A172 (cell line): ENCODE results near the gene ZNF440. TPM values are rescaled to one million over a fixed set of nuclear protein-coding genes. Genes with fewer than 3 reads are reported as not detected.
"Not testable (repeated sequence)": the region's sequence is repeated elsewhere in the genome, so short reads cannot be mapped to it uniquely, and the experiment has no call there.

Experiments used
- DNase-seq: peaks from one replicate; pipeline ENCODE4 v3.0.0-alpha.2; 2015; ENCODE audit warnings: low spot score
- total RNA-seq: library from RNA; depleted of rRNA; stranded (reverse); fragments of >200 nt; shearing (Covaris generic); gene quantifications from 2 replicates; pipeline ENCODE4 v1.2.3, GENCODE V29; 2014; rRNA removed

The ZNF440 gene
- 8.6 and 13.4 TPM in 2 replicates for total RNA-seq

DNA sequence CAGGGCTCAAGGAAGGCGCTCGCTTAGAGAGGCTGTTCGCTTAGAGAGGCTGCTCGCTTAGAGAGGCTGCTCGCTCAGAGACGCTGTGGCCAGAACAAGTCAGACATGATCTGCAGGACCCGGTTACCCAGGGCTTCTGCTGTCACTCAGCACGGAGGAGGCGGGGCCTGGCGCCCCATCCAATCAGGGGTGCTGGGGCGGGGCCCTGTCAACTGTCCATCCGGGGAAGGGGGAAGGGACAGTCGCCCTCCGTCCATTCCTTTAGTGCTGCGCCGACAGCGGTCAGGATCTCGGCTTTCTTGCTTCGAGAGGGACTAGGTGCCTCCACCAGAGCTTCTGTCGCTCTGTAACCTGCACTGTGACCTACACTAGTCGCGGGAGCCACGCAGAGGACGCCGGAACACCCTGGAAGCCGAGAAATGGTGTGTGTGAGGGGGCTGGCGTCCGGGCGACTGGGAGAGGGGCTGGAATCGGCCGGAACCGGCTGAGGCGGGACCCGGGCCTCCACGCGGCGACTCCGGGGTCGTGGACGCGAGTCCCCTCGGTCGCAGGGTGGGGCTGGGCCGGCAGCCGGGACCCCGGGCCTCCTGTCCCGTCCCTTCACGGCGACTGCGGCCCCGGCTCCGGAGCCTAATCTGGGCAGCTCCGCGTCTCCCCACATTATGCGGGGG, at the start of gene ZNF440:
Gene ZNF440, plus strand, starts transcription at position 245 of the 671 bp plus-strand sequence. Its CDS starts 175 bp downstream, at position 420.
- DNase-seq: peak; percentile 95

DNA sequence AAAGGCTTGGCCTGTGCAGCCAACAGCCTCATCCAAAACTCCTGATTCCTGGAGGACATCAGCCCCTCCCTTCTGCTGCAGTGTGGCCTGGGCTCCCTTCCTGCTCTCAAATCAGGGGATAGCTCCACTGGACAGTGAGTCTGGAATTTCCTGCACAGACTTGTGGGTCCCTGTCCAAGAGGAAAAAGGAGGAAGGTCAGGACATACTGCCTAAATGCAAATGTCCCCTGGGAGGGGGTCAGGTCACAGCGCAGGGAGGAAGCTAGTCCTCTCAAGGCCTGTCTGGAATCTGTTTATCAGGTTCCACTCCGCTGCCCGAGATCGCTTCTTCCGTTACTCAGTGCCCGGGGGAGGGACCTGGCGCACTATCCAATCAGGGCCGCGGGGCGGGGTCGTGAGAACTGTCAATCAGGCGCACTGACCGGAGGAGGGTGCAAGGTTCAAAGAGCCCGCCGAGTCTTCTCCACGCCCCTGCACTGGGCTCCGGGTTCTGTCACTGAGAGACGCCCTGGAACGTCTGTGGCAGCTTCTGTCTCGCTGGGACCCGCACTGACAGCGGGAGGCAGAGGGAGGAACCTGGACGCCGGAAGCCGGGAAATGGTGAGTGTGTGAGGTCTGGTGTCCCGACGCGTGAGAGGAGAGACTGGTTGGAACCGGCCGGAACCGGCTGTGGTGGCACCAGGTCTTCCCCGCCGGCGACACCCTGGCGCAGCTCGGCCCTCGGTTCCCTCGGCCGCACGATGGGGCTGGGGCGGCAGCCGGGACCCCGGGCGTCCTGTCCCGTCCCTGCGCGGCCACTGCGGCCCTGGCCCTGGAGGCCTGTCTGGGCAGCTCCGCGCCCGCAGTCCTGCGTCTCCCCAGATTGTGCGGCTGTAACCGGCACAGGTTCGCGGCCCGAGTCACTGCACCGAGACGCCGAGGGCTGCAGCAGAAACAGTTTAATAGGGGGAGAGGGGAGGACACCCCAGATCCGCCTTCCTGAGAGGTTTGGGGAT, 47.2 kb upstream of the ZNF440 start, which contains the start of gene ZNF441:
Gene ZNF441, plus strand, starts transcription at position 404 of the 995 bp plus-strand sequence. Its CDS starts 194 bp downstream, at position 598.
- peak; percentile 94 for DNase-seq

DNA sequence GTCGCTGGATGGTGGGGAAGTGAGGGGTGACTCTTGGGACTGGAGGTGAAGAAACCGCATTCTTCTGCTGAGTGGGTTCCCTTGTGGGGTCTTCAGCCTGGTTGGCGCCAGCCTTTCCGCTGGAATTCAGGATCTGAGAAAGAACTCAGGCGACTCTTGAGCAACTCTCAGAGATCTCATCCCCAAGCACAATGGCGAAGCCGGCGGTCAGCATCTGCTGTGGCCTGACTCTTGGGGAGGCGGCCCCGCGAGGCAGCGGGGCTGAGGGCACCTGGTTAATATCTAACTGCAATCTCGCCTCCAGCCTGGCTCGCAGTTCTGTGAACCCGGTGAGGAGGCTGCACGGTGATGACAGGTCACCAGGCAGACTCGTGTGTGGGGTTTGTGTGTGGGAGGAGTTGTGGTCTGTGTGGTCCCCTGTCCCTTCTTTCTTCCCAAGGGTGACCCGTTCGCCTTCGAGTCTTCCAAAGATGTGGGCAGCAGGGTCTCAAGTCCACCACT, 46.4 kb upstream of the ZNF440 start:
- peak; percentile 18 for DNase-seq

DNA sequence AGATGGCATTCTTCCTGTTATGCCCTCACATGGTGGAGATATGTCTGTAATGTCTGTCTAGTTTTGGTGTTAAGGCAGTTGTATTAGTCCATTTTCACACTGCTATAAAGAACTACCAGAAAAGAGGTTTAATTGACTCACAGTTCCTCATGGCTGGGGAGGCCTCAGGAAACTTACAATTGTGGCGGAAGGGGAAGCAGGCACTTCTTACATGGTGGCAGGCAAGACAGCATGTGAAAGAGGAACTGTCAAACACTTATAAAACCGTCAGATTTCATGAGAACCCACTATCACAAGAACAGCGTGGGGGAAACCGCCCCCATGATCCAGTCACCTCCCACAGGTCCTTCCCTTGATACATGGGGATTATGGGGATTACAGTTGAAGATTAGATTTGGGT, 44.1 kb upstream of the ZNF440 start:
- no peak for DNase-seq

DNA sequence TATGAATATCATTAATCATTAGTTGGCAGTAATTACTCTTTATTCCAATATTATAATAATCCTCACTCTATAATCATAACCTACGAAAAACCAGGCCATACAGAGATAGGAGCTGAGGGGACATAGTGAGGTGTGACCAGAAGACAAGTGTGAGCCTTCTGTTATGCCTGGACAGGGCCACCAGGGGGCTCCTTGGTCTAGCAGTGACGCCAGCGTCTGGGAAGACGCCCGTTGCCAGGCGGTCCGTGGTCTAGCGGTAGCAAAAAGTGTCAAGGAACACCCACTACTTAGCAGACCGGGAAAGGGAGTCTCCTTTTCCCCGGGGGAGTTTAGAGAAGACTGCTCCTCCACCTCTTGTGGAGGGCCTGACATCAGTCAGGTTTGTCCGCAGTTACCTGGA, 42.6 kb upstream of the ZNF440 start:
- not testable (repeated sequence) for DNase-seq

DNA sequence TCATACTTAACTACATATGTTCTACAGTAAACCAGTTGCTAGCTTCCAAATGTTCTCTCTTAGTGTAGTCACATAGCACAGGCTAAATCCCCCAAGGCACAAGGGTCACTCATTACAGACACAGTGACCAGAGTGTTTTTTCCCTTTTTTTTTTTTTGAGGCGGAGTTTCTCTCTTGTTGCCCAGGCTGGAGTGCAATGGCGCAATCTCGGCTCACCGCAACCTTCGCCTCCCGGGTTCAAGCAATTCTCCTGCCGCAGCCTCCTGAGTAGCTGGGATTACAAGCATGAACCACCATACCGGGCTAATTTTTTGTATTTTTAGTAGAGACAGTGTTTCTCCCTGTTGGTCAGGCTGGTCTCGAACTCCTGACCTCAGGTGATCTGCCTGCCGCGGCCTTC, 37.4 kb upstream of the ZNF440 start:
- DNase-seq: not testable (repeated sequence)

DNA sequence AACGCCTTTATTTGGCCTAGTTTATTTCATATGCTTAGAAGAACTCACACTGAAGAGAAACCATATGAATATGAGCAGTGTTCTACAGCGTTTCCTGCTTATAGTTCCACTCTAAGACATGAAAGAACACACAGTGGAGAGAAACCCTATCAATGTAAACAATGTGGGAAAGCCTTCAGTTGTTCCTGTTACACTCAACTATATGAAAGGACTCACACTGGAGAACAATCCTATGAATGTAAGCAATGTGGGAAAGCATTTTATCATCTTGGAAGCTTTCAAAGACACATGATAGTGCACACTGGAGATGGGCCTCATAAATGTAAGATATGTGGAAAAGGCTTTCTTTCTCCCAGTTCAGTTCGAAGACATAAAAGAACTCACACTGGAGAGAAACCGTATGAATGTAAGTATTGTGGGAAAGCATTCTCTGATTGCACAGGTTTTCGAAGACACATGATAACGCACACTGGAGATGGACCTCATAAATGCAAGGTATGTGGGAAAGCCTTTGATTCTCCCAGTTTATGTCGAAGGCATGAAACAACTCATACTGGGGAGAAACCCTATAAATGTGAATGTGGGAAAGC, 33.5 kb upstream of the ZNF440 start:
- DNase-seq: no peak

DNA sequence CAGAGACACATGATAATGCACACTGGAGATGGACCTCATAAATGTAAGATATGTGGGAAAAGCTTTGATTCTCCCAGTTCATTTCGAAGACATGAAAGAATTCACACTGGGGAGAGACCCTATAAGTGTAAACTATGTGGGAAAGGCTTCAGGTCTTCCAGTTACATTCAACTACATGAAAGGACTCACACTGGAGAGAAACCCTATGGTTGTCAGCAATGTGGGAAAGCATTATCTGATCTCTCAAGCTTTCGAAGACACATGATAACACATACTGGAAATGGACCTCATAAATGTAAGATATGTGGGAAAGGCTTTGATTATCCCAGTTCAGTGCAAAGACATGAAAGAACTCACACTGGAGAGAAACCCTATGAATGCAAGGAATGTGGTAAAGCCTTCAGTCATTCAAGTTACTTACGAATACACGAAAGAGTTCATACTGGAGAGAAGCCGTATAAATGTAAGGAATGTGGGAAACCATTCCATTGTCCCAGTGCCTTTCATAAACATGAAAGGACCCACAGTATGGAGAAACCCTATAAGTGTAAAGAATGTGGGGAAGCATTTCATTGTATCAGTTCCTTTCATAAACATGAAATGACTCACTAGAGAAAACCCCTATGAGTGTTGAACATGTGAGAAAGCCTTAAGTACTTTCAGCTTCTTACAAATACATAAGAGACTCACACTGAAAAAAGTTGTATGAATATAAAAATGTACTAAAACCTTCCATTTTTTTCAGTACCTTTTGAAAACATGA, 32.6 kb upstream of the ZNF440 start:
- DNase-seq: no peak

DNA sequence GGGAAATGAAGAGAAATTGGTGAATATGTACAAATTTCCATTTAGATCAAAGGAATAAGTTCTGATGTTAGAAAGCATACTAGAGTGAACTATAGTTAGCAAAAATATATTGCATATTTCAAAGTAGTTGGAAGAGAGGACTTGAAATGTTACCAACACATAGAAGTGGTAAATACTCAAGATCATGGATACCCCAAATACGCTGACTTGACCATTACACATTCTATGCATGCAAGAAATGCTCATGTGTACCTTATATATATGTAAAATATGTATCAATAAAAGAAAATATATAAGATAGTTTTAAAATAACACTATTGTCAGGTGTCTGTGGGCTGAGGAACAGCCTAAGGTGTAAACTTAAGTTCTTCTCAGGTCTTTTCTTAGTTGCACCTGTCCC, 30.3 kb upstream of the ZNF440 start:
- DNase-seq: no peak

DNA sequence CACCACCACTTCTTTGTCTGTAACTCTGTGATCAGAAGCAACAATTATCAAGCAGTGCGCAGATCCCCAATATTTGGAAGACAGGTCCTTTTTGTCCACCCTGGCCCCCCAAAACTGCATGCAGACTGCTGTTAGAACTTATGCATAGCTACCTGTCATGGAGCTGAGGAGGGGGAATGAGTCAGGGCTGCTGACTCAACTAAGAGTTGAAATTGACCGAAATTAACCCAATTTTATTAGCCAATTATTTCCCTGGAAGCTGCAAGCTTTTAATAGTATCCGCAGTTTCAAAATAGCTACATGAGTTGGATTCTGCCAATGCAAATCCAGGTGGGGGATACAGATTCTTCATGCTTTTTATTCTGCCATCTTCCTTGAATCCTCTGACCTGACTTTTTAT, 29.7 kb upstream of the ZNF440 start:
- no peak for DNase-seq

DNA sequence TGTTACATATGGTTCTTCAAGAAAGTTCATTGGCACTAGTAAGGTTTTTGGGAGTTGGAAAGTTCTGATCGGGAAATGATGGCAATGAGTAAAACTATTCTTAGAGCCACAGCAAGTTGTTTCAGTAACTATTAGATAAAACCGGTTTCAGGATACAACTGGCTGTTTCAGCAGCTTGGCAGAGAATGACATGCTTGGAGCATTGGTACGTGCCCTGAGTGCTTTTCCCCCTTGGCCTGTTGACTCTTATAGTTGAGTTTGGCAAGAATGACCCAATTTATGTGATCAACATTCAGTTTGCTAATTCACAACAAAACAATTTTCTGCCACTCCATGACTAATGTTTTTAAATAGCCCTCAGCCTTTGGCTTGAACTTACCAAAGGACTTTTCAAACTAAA, 26.5 kb upstream of the ZNF440 start:
- DNase-seq: no peak

DNA sequence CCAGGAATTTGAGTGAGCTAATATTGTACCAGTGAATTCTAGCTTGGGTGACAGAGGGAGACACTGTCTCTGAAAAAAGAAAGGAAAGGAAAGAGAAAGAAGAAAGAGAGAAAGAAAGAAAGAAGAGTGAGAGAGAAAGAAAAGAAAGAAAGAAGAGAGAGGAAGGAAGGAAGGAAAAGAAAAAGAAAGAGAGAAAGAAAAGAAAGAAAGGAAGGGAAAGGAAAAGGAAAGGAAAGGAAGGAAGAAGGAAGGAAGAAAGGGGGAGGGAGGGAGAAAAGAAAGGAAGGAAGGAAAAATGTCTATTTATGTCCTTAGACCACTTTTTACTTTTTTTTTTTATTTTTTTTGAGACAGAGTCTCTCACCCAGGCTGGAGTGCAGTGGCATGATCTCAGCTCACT, 21.1 kb upstream of the ZNF440 start:
- DNase-seq: no peak

DNA sequence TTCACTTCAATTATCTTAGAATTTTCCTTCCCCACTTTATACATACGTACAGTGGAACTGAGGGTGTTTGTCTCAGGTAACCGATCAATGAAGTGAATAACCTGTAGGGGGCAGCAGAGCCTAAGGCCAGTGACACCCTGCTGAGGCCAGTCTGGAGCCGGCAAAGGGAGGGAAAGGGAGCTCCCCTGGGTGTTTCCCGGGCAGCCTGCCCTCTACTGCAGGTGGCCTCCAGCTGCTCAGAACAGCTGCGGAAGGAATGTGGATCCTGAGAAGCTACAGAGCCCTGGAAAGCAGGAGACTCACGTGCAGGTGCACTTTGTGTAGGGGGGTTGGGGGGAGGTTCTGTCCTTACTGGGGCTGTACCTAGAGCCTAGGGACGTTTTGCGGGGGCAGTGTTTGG, 16.6 kb upstream of the ZNF440 start:
- peak; percentile 70 for DNase-seq

DNA sequence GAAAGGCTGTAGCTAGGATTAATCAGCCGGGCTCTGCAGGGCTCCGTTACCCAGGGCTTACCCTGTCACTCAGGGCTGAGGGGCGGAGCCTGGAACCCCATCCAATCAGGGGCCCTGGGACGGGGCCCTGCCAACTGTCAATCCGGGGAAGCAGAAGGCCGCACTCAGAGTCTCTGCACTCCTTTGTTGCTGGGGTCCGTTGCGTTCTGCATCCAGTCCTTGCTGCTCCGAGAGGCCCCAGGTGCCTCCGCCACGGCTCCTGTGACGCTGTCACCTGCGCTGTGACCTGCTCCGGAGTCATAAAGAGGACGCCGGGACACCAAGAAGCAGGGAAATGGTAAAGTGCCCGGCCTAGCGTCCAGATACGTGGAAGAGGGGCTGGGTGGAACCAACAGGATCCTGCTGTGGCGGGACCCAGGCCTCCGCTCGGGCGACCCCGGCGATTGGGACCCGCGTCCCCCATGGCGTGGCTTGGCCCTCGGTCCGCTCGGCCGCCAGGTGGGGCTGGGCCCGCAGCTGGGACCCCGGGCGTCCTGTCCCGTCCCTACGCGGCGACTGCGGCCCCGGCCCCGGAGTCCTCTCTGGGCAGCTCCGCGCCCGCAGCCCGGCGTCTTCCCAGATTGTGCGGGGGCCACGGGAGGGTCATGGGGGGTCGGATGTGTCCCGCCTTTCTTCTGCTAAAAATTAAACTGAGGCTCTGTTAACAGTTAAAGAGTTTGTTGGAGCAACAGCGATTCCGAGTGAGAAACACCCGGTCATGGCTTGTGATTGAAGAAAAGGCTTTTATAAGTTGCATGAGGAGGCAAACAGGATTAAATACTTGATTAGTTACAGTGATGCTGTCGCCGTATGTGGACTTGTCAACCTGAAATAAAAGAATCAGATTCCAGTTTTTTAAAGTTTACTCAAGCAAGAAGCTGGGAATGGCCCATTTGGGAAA, 15.4 kb upstream of the ZNF440 start, which contains the start of gene ZNF491:
Gene ZNF491, plus strand, starts transcription at position 133 of the 940 bp plus-strand sequence. CDS start 7,431 bp downstream, outside the sequence.
- DNase-seq: no peak

DNA sequence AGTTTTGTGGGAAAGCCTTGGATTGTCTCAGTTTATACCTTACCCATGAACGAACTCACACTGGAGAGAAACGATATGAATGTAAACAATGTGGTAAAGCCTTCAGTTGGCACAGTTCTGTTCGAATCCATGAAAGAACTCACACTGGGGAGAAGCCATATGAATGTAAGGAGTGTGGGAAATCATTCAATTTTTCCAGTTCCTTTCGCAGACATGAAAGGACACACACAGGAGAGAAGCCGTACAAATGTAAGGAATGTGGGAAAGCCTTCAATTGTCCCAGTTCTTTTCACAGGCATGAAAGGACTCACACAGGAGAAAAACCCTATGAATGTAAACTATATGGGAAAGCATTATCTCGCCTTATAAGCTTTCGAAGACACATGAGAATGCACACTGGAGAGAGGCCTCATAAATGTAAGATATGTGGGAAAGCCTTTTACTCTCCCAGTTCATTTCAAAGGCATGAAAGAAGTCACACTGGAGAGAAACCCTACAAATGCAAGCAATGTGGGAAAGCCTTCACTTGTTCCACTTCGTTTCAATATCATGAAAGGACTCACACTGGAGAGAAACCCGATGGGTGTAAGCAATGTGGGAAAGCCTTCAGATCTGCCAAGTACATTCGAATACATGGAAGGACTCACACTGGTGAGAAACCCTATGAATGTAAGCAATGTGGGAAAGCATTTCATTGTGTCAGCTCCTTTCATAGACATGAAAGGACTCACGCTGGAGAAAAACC, 7.5 kb upstream of the ZNF440 start:
- DNase-seq: no peak

DNA sequence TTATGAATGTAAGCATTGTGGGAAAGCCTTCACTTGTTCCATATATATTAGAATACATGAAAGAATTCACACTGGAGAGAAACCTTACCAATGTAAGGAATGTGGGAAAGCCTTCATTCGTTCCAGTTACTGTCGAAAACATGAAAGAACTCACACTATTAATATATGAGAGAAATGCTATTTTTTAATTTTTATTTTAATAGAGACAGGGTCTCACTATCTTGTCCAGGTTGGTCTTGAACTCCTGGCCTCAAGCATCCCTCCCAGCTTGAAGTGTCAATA, 7.0 kb upstream of the ZNF440 start:
- no peak for DNase-seq

DNA sequence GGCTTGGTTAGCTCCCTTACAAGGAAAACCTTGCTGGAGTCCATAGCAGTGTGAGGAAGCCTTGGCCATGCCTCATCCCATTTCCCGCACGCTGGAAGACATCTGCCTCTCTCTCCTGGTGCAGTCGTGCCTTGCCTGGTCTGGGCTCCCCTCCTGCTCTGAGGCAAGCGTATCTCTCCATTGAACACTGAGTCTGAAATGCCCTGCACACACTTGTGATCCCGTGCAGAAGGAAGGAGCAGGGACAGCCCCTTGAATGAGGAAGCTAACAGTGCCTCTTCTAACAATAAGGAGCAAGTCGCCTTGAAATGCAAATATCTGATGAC, 407 bp upstream of the ZNF440 start:
- no peak for DNase-seq

DNA sequence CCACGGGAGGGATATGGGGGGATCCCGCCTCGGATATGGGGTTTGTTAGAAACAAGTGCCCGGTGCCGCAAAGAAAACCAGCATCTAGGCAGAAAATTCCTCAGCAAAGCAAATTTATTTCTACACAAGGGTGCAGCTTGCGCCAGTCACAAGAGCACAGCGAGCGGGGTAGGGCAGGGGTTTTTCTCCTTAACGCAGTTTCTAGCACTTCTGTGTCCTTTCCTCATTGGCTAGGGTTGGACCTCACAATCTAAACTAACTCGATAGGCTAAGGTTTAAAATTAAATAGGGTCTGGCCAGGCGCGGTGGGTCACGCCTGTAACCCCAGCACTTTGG, 595 bp downstream of the ZNF440 start:
- no peak for DNase-seq

DNA sequence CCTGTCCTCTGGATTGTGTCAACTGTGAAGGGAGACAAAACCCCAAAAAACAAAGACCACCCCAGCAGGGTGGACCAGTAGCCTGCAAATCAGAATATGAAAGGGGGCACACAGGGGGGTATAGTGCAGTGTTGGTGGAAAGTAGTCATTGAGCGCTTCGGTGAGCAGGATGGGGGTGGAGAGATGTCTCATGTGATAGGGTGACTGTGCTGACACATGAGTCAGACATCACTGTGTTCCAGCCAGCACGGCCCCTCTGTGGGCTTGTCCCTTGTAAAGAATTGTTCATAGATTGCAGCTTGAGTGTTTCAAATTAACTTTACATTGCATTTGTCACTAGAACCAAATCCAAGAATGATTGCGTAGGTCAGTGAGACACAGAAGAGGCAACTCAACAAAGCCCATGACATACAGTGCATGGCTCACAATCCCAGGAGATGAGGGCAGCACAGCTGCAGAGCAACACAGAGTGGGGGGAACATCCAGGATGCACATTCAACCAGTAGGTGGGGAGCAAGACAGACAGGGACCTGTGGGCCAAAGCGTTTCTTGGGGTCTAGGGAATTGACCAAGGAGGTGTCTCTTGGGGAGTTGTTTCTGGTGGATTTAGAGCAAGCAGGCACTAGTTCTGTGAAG, 7.5 kb downstream of the ZNF440 start:
- DNase-seq: peak; percentile 71
